HG03196 (cell line): ENCODE results near the gene CASZ1.

Source experiments
- ATAC-seq: cut with Tn5 transposase; IDR thresholded peaks from one replicate; pipeline ENCODE4 v1.9.1; 2021; ENCODE audit not compliant: unreplicated experiment

The CASZ1 gene

GRCh38 chr1:10675813-10676212, 120.6 kb downstream of the CASZ1 start:
- no peak for ATAC-seq

- ATAC-seq, result no peak
These were observed 121.5 kb downstream of the CASZ1 start for GRCh38 chr1:10674700-10675609.

- no peak for ATAC-seq
These were observed 122.2 kb downstream of the CASZ1 start for GRCh38 chr1:10674222-10674621.

GRCh38 chr1:10673109-10673711, 123.2 kb downstream of the CASZ1 start:
- no peak for ATAC-seq

- ATAC-seq, result no peak
These were observed 123.9 kb downstream of the CASZ1 start for GRCh38 chr1:10672343-10673050.

- no peak for ATAC-seq
These were observed 124.7 kb downstream of the CASZ1 start for GRCh38 chr1:10671622-10672342.

- ATAC-seq, result no peak
These were observed 125.4 kb downstream of the CASZ1 start for GRCh38 chr1:10671090-10671489.

- no peak for ATAC-seq
These were observed 126.3 kb downstream of the CASZ1 start for GRCh38 chr1:10670190-10670589.

GRCh38 chr1:10669570-10669969, 126.9 kb downstream of the CASZ1 start:
- no peak for ATAC-seq

- ATAC-seq, result no peak
These were observed 128.3 kb downstream of the CASZ1 start for GRCh38 chr1:10667861-10668761.

GRCh38 chr1:10665930-10666850, 130.3 kb downstream of the CASZ1 start:
- ATAC-seq, result no peak

GRCh38 chr1:10665226-10665625, 131.2 kb downstream of the CASZ1 start:
- ATAC-seq, result no peak

- ATAC-seq, result no peak
These were observed 132.2 kb downstream of the CASZ1 start for GRCh38 chr1:10664251-10664650.

GRCh38 chr1:10663678-10664035, 132.8 kb downstream of the CASZ1 start:
- no peak for ATAC-seq

- ATAC-seq, result no peak
These were observed 133.4 kb downstream of the CASZ1 start for GRCh38 chr1:10662824-10663677.

- ATAC-seq, result no peak
These were observed 134.3 kb downstream of the CASZ1 start for GRCh38 chr1:10662090-10662688.

GRCh38 chr1:10661453-10661852, 135.0 kb downstream of the CASZ1 start:
- ATAC-seq, result no peak
